ENCODE measurements around the gene MMP3.

MMP3 gene

DNA sequence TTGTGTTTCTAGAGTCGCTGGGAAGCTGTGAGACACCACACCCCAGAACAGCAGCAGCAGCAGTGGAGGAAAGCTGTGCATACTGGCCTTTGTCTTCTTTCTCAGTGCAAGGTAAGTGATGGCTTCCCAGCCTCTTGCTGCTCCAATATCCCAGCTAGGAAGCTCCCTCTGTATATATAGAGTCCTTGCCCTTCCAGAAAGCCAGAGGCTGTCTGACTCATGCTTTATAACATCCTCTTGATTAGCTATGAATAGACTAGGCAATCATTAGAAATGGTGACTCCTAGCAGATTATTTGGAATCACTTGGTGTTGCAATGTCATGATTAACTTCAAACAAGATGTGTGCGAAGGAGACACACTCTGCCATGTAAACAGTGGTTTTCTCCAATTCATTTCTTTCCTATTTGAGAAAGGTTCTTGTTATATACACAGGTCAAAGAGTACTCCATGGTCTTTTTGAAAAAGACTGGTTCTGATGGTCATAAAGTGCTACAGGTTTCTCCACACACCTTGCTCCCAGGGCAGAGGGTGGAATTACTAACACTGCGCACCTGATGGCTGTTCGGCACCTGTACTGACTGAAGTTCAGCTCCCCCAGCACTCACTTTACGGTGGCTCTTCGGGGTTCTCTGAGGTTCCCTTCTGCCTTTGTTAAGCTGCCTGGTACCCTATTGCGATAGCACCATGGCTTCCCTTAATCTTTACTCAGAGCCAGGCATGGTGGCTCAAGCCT, 45.2 kb downstream of the MMP3 start, which contains the start of gene MMP1:
Gene MMP1, minus strand, starts transcription at position 149 of the 735 bp plus-strand sequence. Its CDS starts 68 bp downstream, at position 81.
- Histone ChIP-seq H2AFZ (ENCODE audit: low read depth, low read length) (no peak within 1 kb of the TSS), H3K4me3 (ENCODE audit: low read length) (no peak within 1 kb of the TSS), H3K36me3 (ENCODE audit: insufficient read depth, low read length) (no peaks in the 10 kb centered on the region), H3K27me3 (ENCODE audit: insufficient read depth, low read length) (no peaks in the 10 kb centered on the region), H3K9me3 (ENCODE audit: low read length) (no peaks in the 10 kb centered on the region), H3K4me1 (ENCODE audit: insufficient read depth, low read length) (no peaks in the 10 kb centered on the region)

DNA sequence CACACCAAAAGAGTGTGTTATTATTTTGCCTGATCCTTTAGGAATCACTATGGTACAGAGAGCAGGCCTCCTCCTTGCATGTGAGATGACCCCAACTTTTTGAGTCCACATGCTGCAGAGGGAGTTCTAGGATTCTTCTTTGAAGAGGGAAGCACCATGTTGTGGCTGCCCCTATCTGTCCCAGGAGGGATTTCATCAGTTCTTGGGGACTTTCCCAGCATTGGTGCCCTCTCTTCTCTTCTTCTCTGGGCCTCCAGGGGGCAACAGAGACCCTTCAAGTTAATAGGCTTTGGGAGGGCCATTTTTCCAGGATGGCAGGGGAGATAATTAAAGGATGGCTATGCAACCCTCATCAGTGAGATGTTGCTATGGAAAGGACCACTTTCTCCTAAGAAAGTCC, 49.0 kb downstream of the MMP3 start:
- Histone ChIP-seq H3K9me3 (ENCODE audit: low read length) (no peaks in the 10 kb centered on the region), H3K27me3 (ENCODE audit: insufficient read depth, low read length) (no peaks in the 10 kb centered on the region), H3K4me3 (ENCODE audit: low read length) (no peak overlapping the region), H3K36me3 (ENCODE audit: insufficient read depth, low read length) (no peaks in the 10 kb centered on the region), H2AFZ (ENCODE audit: low read depth, low read length) (no peak overlapping the region), H3K4me1 (ENCODE audit: insufficient read depth, low read length) (no peaks in the 10 kb centered on the region)

DNA sequence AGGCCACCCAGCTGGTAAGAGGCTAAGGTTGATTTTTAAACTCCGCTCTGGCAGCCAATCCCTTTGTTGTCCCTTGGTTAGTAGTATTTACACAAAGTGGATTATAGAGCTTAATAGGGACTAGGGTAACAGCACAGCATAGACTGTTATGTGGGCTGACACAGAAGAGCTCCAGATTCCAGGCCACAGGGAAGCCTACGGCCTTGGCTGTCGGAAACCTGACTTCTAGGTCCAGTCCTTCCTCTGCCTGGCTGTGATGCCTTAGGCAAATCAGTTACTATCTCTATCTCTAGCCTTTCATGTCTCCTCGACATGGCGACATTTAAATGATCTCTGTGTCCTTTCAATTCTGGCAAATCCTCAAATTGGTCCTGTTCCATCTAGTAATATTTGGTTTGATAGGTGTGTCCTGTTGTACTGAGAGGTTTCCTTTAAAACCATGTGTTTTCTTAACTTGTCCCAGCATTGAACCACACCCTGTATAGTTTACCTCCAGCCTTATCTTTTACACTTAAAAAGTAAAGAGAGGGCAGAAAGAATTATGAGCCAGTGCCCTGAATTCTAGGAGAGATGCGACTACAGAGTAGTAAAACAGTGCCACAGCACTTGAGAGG, 49.6 kb downstream of the MMP3 start:
- Histone ChIP-seq H2AFZ (ENCODE audit: low read depth, low read length) (no peak overlapping the region), H3K36me3 (ENCODE audit: insufficient read depth, low read length) (no peaks in the 10 kb centered on the region), H3K4me3 (ENCODE audit: low read length) (no peak overlapping the region), H3K9me3 (ENCODE audit: low read length) (no peaks in the 10 kb centered on the region), H3K27me3 (ENCODE audit: insufficient read depth, low read length) (no peaks in the 10 kb centered on the region), H3K4me1 (ENCODE audit: insufficient read depth, low read length) (no peaks in the 10 kb centered on the region)

DNA sequence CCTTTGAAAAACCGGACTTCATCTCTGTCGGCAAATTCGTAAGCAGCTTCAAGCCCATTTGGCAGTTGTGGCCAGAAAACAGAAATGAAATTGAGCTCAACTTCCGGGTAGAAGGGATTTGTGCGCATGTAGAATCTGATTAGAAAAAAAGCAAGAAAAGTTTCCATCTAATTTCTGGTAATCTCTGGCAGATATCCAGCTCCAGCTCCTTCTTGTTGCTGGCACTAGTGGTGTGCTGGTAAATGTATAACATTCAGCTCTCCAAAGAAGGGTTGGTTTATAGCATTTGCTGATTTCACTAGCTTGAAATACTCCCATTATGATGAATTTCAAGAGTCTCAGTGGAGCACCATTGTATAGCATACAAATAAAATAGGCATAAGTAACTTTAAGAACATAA, 50.8 kb downstream of the MMP3 start:
- no peak overlapping the region for H3K4me3 ChIP-seq (ENCODE audit: low read length)
- H3K27me3 ChIP-seq (ENCODE audit: insufficient read depth, low read length), result no peaks in the 10 kb centered on the region
- H3K9me3 ChIP-seq (ENCODE audit: low read length), result no peaks in the 10 kb centered on the region
- no peak overlapping the region for H2AFZ ChIP-seq (ENCODE audit: low read depth, low read length)
- no peaks in the 10 kb centered on the region for H3K36me3 ChIP-seq (ENCODE audit: insufficient read depth, low read length)
- H3K4me1 ChIP-seq (ENCODE audit: insufficient read depth, low read length), result no peaks in the 10 kb centered on the region

- Histone ChIP-seq H2AFZ (ENCODE audit: low read depth, low read length) (no peak overlapping the region), H3K4me1 (ENCODE audit: insufficient read depth, low read length) (no peaks in the 10 kb centered on the region), H3K36me3 (ENCODE audit: insufficient read depth, low read length) (no peaks in the 10 kb centered on the region), H3K9me3 (ENCODE audit: low read length) (no peaks in the 10 kb centered on the region), H3K27me3 (ENCODE audit: insufficient read depth, low read length) (no peaks in the 10 kb centered on the region), H3K4me3 (ENCODE audit: low read length) (no peak overlapping the region)
Measured at GRCh38 chr11:102791271-102792036, 52.0 kb downstream of the MMP3 start.

- Histone ChIP-seq H3K9me3 (ENCODE audit: low read length) (no peaks in the 10 kb centered on the region), H3K36me3 (ENCODE audit: insufficient read depth, low read length) (no peaks in the 10 kb centered on the region), H3K4me3 (ENCODE audit: low read length) (no peak overlapping the region), H3K27me3 (ENCODE audit: insufficient read depth, low read length) (no peaks in the 10 kb centered on the region), H2AFZ (ENCODE audit: low read depth, low read length) (no peak overlapping the region), H3K4me1 (ENCODE audit: insufficient read depth, low read length) (no peaks in the 10 kb centered on the region)
Measured at GRCh38 chr11:102788334-102788995, 54.9 kb downstream of the MMP3 start.
